Neural cell (in vitro differentiated cells): Measurements from ENCODE around the gene S100A12. TPM values are rescaled to one million over a fixed set of nuclear protein-coding genes. Genes with fewer than 3 reads are reported as not detected.

Experiments
- H2AFZ ChIP-seq: fragments of 200-600, 300-800 bp; sonication (generic), shearing (Covaris generic); 2 replicates; pipeline ENCODE4 v1.6.0; 2014; ENCODE audit warnings: low read depth, mild to moderate bottlenecking, antibody characterized with exemption, low read length, moderate library complexity
- H3F3A ChIP-seq: fragments of 200-600 bp; shearing (Covaris generic); 2 replicates; pipeline ENCODE4 v1.6.1; 2016; ENCODE audit warnings: mild to moderate bottlenecking, moderate library complexity, mixed read lengths, antibody characterized with exemption, low read length; ENCODE audit not compliant: insufficient read depth, poor library complexity, severe bottlenecking
- H3K27ac ChIP-seq: fragments of 200-600, 300-800 bp; sonication (generic), shearing (Covaris generic); 2 replicates; pipeline ENCODE4 v1.5.1; 2014; ENCODE audit warnings: mild to moderate bottlenecking, low read length, moderate library complexity
- H3K27me3 ChIP-seq: fragments of 300-800, 200-600 bp; sonication (generic), shearing (Covaris generic); 2 replicates; pipeline ENCODE4 v1.6.0; 2014; ENCODE audit warnings: mild to moderate bottlenecking, low read depth, low read length, moderate library complexity; ENCODE audit not compliant: insufficient read depth
- H3K36me3 ChIP-seq: fragments of 300-800, 200-600 bp; sonication (generic), shearing (Covaris generic); 2 replicates; pipeline ENCODE4 v1.5.1; 2014; ENCODE audit warnings: mild to moderate bottlenecking, antibody characterized with exemption, low read length, moderate library complexity; ENCODE audit not compliant: insufficient read depth
- H3K4me2 ChIP-seq: fragments of 300-800, 200-600 bp; sonication (generic), shearing (Covaris generic); 2 replicates; pipeline ENCODE4 v1.6.0; 2014; ENCODE audit warnings: mild to moderate bottlenecking, low read length
- H3K4me3 ChIP-seq: fragments of 300-800, 200-600 bp; sonication (generic), shearing (Covaris generic); 2 replicates; pipeline ENCODE4 v1.5.1; 2014; ENCODE audit warnings: mild to moderate bottlenecking, low read length, moderate library complexity
- H3K79me2 ChIP-seq: fragments of 200-600 bp; shearing (Covaris generic); replicated peaks from 2 replicates; pipeline ENCODE4 v1.6.0; 2014; ENCODE audit warnings: mild to moderate bottlenecking, low read length, moderate library complexity; ENCODE audit not compliant: insufficient read depth
- H3K9ac ChIP-seq: fragments of 300-800, 200-600 bp; sonication (generic), shearing (Covaris generic); 2 replicates; pipeline ENCODE4 v1.6.1; 2016; ENCODE audit warnings: mild to moderate bottlenecking, low read length, mixed read lengths
- H3K9me2 ChIP-seq: fragments of 200-600 bp; shearing (Covaris generic); 2 replicates; pipeline ENCODE4 v1.6.1; 2016; ENCODE audit warnings: mild to moderate bottlenecking, low read length, mixed read lengths; ENCODE audit not compliant: insufficient read depth
- H3K9me3 ChIP-seq: fragments of 200-600, 300-800 bp; sonication (generic), shearing (Covaris generic); 2 replicates; pipeline ENCODE4 v1.6.1; 2016; ENCODE audit warnings: mild to moderate bottlenecking, mixed run types, low read length, moderate library complexity, mixed read lengths
- H4K20me1 ChIP-seq: fragments of 200-600 bp; shearing (Covaris generic); 2 replicates; pipeline ENCODE4 v1.6.1; 2016; ENCODE audit warnings: mild to moderate bottlenecking, mixed run types; ENCODE audit not compliant: insufficient read depth
- EP300 ChIP-seq: fragments of 450-650 bp; conservative IDR thresholded peaks from 2 replicates; pipeline ENCODE4 v1.6.1; 2014; ENCODE audit warnings: antibody characterized with exemption, mild to moderate bottlenecking, moderate library complexity; ENCODE audit not compliant: poor library complexity, severe bottlenecking
- EZH2 ChIP-seq: fragments of 200-600, 300-800 bp; shearing (Covaris generic), sonication (generic); IDR thresholded peaks from 2 replicates; pipeline ENCODE4 v1.6.1; 2014; ENCODE audit warnings: antibody characterized with exemption, low read length, borderline replicate concordance, mild to moderate bottlenecking; ENCODE audit not compliant: insufficient read depth, poor library complexity, severe bottlenecking
- MXI1 ChIP-seq: fragments of 450-650 bp; conservative IDR thresholded peaks from 2 replicates; pipeline ENCODE4 v1.6.1; 2014; ENCODE audit warnings: antibody characterized with exemption, mild to moderate bottlenecking; ENCODE audit not compliant: poor library complexity, severe bottlenecking
- POLR2AphosphoS5 ChIP-seq: IDR thresholded peaks from 2 replicates; pipeline ENCODE4 v1.6.1; 2012
- RAD21 ChIP-seq: fragments of 450-650 bp; conservative IDR thresholded peaks from 2 replicates; pipeline ENCODE4 v1.6.1; 2014; ENCODE audit warnings: antibody characterized with exemption, mild to moderate bottlenecking, moderate library complexity
- SMC3 ChIP-seq: fragments of 450-650 bp; conservative IDR thresholded peaks from 2 replicates; pipeline ENCODE4 v1.6.1; 2014; ENCODE audit warnings: antibody characterized with exemption, mild to moderate bottlenecking, moderate library complexity; ENCODE audit not compliant: poor library complexity
- TAF1 ChIP-seq: IDR thresholded peaks from 2 replicates; pipeline ENCODE4 v1.6.1; 2012; ENCODE audit warnings: low read depth
- polyA plus RNA-seq: library from polyadenylated mRNA; depleted of rRNA; stranded (reverse); fragments of >200 nt; gene quantifications from 2 replicates; pipeline ENCODE4 v1.2.3, GENCODE V29; 2014
- TF ChIP-seq, protein P1 (sequence below): IDR thresholded peaks from 2 replicates; pipeline ENCODE4 v1.6.1; 2012; ENCODE audit warnings: borderline replicate concordance
- TF ChIP-seq, protein P2 (sequence below): fragments of 450-650 bp; IDR thresholded peaks from 2 replicates; pipeline ENCODE4 v1.5.1; 2014; ENCODE audit warnings: antibody characterized with exemption, mild to moderate bottlenecking, moderate library complexity; ENCODE audit not compliant: poor library complexity, severe bottlenecking

S100A12 gene
- polyA plus RNA-seq, 1 donor from 2014 or later, result not detected

DNA sequence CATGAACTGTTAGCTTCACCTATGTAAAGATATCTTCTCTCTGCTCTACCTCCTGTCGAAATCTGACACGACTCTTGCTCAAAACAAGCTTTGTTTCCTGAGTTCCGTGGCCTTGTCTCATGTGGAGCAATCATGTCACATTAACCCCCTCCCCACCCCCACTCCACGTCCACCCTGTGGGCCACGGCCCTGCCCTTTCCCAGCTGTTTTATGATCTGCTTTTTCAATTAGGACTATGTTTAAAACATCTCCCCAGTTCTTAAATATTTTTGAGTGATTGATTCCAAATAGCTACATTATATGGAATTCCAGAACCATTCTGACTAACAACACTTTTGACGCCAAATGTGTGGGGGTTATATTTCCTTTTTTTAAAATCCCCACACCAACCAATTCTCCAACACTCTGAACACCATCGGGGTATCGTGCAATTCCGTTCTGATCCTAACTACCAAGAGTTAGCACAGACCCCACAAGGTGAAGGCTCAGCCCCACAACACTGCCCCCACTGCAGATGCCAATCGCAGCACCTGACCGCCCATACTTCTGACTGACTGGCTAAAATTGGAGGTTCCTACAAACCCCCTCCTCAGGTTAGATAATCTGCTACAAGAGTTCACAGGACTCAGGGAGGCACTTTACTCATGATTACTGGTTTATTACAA lies 28.1 kb upstream of the S100A12 start:
- no peak overlapping the region for H3K9ac ChIP-seq
- H3F3A ChIP-seq, result no peaks in the 10 kb centered on the region
- no peaks in the 10 kb centered on the region for H4K20me1 ChIP-seq
- H3K27me3 ChIP-seq, result no peaks in the 10 kb centered on the region
- H3K4me2 ChIP-seq, result no peak overlapping the region
- no peak overlapping the region for H2AFZ ChIP-seq
- H3K27ac ChIP-seq, result no peak overlapping the region
- H3K9me2 ChIP-seq, result no peaks in the 10 kb centered on the region
- H3K79me2 ChIP-seq, result no peaks in the 10 kb centered on the region
- no peak overlapping the region for H3K4me3 ChIP-seq
- TF ChIP-seq SMC3 (no peak), MXI1 (no peak), EZH2 (no peak), RAD21 (no peak), TAF1 (no peak), POLR2AphosphoS5 (no peak), EP300 (no peak)
- TF ChIP-seq, protein P1, sequence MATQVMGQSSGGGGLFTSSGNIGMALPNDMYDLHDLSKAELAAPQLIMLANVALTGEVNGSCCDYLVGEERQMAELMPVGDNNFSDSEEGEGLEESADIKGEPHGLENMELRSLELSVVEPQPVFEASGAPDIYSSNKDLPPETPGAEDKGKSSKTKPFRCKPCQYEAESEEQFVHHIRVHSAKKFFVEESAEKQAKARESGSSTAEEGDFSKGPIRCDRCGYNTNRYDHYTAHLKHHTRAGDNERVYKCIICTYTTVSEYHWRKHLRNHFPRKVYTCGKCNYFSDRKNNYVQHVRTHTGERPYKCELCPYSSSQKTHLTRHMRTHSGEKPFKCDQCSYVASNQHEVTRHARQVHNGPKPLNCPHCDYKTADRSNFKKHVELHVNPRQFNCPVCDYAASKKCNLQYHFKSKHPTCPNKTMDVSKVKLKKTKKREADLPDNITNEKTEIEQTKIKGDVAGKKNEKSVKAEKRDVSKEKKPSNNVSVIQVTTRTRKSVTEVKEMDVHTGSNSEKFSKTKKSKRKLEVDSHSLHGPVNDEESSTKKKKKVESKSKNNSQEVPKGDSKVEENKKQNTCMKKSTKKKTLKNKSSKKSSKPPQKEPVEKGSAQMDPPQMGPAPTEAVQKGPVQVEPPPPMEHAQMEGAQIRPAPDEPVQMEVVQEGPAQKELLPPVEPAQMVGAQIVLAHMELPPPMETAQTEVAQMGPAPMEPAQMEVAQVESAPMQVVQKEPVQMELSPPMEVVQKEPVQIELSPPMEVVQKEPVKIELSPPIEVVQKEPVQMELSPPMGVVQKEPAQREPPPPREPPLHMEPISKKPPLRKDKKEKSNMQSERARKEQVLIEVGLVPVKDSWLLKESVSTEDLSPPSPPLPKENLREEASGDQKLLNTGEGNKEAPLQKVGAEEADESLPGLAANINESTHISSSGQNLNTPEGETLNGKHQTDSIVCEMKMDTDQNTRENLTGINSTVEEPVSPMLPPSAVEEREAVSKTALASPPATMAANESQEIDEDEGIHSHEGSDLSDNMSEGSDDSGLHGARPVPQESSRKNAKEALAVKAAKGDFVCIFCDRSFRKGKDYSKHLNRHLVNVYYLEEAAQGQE, result no peak
- TF ChIP-seq, protein P2, sequence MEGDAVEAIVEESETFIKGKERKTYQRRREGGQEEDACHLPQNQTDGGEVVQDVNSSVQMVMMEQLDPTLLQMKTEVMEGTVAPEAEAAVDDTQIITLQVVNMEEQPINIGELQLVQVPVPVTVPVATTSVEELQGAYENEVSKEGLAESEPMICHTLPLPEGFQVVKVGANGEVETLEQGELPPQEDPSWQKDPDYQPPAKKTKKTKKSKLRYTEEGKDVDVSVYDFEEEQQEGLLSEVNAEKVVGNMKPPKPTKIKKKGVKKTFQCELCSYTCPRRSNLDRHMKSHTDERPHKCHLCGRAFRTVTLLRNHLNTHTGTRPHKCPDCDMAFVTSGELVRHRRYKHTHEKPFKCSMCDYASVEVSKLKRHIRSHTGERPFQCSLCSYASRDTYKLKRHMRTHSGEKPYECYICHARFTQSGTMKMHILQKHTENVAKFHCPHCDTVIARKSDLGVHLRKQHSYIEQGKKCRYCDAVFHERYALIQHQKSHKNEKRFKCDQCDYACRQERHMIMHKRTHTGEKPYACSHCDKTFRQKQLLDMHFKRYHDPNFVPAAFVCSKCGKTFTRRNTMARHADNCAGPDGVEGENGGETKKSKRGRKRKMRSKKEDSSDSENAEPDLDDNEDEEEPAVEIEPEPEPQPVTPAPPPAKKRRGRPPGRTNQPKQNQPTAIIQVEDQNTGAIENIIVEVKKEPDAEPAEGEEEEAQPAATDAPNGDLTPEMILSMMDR, result no peak
- H3K9me3 ChIP-seq, result no peaks in the 10 kb centered on the region
- H3K36me3 ChIP-seq, result no peaks in the 10 kb centered on the region

DNA sequence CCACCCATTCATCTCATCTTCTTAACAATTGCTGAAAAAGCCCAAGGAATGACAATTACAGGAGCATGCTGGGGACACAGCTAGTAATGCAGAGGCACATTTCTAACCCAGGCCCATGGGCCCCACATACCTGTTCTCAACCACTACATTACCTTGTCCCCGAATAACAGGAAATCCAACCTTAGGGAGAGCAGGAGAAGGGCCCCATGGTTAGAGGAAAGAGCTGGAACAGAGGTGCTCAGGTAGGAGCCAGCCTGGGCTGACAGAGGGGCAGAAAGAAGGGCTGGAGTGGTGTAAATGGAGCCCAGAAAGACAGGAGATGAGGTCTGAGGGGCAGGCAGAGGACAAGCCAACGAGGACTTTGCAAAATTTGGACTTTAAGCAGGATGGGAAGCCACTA lies 26.8 kb upstream of the S100A12 start:
- no peak for TF ChIP-seq RAD21
- no peak for TF ChIP-seq MXI1
- TF ChIP-seq TAF1, result no peak
- no peak for TF ChIP-seq EP300
- TF ChIP-seq, protein P2, result no peak
- no peak for TF ChIP-seq SMC3
- no peak for TF ChIP-seq EZH2
- TF ChIP-seq, protein P1, result no peak
- TF ChIP-seq POLR2AphosphoS5, result no peak
- H3K27me3 ChIP-seq, result no peaks in the 10 kb centered on the region
- H3K36me3 ChIP-seq, result no peaks in the 10 kb centered on the region
- H3K9me3 ChIP-seq, result no peaks in the 10 kb centered on the region
- H3K9ac ChIP-seq, result no peak overlapping the region
- H3K27ac ChIP-seq, result no peak overlapping the region
- H4K20me1 ChIP-seq, result no peaks in the 10 kb centered on the region
- H3K4me2 ChIP-seq, result no peak overlapping the region
- H3K79me2 ChIP-seq, result no peaks in the 10 kb centered on the region
- H3K9me2 ChIP-seq, result no peaks in the 10 kb centered on the region
- H3F3A ChIP-seq, result no peaks in the 10 kb centered on the region
- no peak overlapping the region for H2AFZ ChIP-seq
- no peak overlapping the region for H3K4me3 ChIP-seq
